Caco-2 (cell line): ENCODE results near the gene FUT2. TPM values are rescaled to one million over a fixed set of nuclear protein-coding genes. Genes with fewer than 3 reads are reported as not detected.

Experiments
- BruUV-seq: library from RNA; stranded (reverse); fragments of 400-500 nt; replicated peaks from 2 replicates; lab custom pipeline; 2021; lab: Mats Ljungman, UMichigan
- CTCF ChIA-PET: fragments of 300-600 bp; sonication (Branson Sonifier 250); formaldehyde crosslinking; loops from one replicate; lab custom pipeline; 2022; ENCODE audit warnings: antibody characterized with exemption; lab: Charles Lee
- POLR2A ChIA-PET: fragments of 300-600 bp; sonication (Branson Sonifier 250); formaldehyde crosslinking; loops from one replicate; lab custom pipeline; 2022; ENCODE audit warnings: antibody characterized with exemption; lab: Charles Lee
- DNase-seq, 2 experiments: peaks; one replicate each; pipeline versions ENCODE4 v3.0.0 to v3.0.0-alpha.2; 2020 to 2022
- H3K27me3 ChIP-seq: replicated peaks from 2 replicates; pipeline ENCODE4 v1.6.0; 2011; ENCODE audit warnings: low read length; ENCODE audit not compliant: control insufficient read depth, insufficient read depth
- H3K36me3 ChIP-seq: 2 replicates; pipeline ENCODE4 v1.5.1; 2011; ENCODE audit warnings: low read length; ENCODE audit not compliant: control insufficient read depth, insufficient read depth
- H3K4me1 ChIP-seq: fragments of 250-450 bp; sonication (Bioruptor Pico); 2 replicates; pipeline ENCODE4 v1.5.1; 2020; ENCODE audit warnings: mild to moderate bottlenecking
- H3K4me3 ChIP-seq: 2 replicates; pipeline ENCODE4 v1.5.1; 2011; ENCODE audit warnings: low read depth, mild to moderate bottlenecking, control low read depth, low read length
- H3K9me3 ChIP-seq: fragments of 250-450 bp; sonication (Bioruptor Pico); 2 replicates; pipeline ENCODE4 v1.5.1; 2020; ENCODE audit warnings: mild to moderate bottlenecking, moderate library complexity
- H3K27ac Mint-ChIP-seq: one replicate; pipeline ENCODE4 v1.8.0; 2022; ENCODE audit warnings: mixed read lengths; ENCODE audit not compliant: unreplicated experiment
- H3K27me3 Mint-ChIP-seq: one replicate; pipeline ENCODE4 v1.8.0; 2022; ENCODE audit warnings: mixed read lengths; ENCODE audit not compliant: insufficient read depth, unreplicated experiment
- H3K36me3 Mint-ChIP-seq: one replicate; pipeline ENCODE4 v1.8.0; 2022; ENCODE audit warnings: mild to moderate bottlenecking, mixed read lengths; ENCODE audit not compliant: insufficient read depth, unreplicated experiment
- H3K4me1 Mint-ChIP-seq: one replicate; pipeline ENCODE4 v1.8.0; 2022; ENCODE audit warnings: low read depth, mixed read lengths; ENCODE audit not compliant: unreplicated experiment
- H3K4me3 Mint-ChIP-seq: one replicate; pipeline ENCODE4 v1.8.0; 2022; ENCODE audit warnings: mild to moderate bottlenecking, moderate library complexity, mixed read lengths; ENCODE audit not compliant: unreplicated experiment
- H3K9me3 Mint-ChIP-seq: one replicate; pipeline ENCODE4 v1.8.0; 2022; ENCODE audit warnings: mixed read lengths; ENCODE audit not compliant: unreplicated experiment
- intact Hi-C: fragments of 100-400 bp; cut with micrococcal nuclease; formaldehyde crosslinking; loops from one replicate; pipeline ENCODE4 v1.10.0; 2022; ENCODE audit not compliant: unreplicated experiment
- total RNA-seq: library from RNA; stranded (reverse); gene quantifications from 2 replicates; pipeline ENCODE4 v1.2.3, GENCODE V29; 2022
- TF ChIP-seq, protein P1 (sequence below), 2 experiments: fragments of 200-600 bp in 1 of 2; IDR thresholded peaks; 1 replicate in 1 of 2; 2 replicates in 1 of 2; pipeline versions ENCODE4 v1.5.1 to v1.8.0; 2011 to 2022; ENCODE audit warnings: antibody characterized with exemption in 1 of 2, control low read depth in 1 of 2, inconsistent platforms in 1 of 2, low read depth in 1 of 2, low read length in 1 of 2, mild to moderate bottlenecking in 1 of 2, moderate library complexity in 1 of 2; ENCODE audit not compliant: insufficient read depth in 1 of 2, severe bottlenecking in 1 of 2, unreplicated experiment in 1 of 2

Gene FUT2
- total RNA-seq, 1 experiment from 2014 or later: 13.5 TPM

GRCh38 chr19:48669903-48670668, 25.7 kb upstream of the FUT2 start:
- Histone ChIP-seq H3K9me3 (no peaks in the 10 kb centered on the region), H3K36me3 (no peaks in the 10 kb centered on the region), H3K4me1 (peaks cover 16% of the 10 kb centered on the region), H3K27me3 (no peaks in the 10 kb centered on the region), H3K4me3 (no peak overlapping the region)
- Mint-ChIP-seq H3K9me3 (peaks cover 11% of the 10 kb centered on the region), H3K27ac (no peak overlapping the region), H3K4me3 (no peak overlapping the region), H3K4me1 (peaks cover 7% of the 10 kb centered on the region), H3K36me3 (no peaks in the 10 kb centered on the region), H3K27me3 (no peaks in the 10 kb centered on the region)
- no TSS peak for BruUV-seq
- intact Hi-C loops: no loop called here
- ChIA-PET CTCF (no interaction called here), POLR2A (no interaction called here)
- DNase-seq: no peak
- TF ChIP-seq, protein P1, sequence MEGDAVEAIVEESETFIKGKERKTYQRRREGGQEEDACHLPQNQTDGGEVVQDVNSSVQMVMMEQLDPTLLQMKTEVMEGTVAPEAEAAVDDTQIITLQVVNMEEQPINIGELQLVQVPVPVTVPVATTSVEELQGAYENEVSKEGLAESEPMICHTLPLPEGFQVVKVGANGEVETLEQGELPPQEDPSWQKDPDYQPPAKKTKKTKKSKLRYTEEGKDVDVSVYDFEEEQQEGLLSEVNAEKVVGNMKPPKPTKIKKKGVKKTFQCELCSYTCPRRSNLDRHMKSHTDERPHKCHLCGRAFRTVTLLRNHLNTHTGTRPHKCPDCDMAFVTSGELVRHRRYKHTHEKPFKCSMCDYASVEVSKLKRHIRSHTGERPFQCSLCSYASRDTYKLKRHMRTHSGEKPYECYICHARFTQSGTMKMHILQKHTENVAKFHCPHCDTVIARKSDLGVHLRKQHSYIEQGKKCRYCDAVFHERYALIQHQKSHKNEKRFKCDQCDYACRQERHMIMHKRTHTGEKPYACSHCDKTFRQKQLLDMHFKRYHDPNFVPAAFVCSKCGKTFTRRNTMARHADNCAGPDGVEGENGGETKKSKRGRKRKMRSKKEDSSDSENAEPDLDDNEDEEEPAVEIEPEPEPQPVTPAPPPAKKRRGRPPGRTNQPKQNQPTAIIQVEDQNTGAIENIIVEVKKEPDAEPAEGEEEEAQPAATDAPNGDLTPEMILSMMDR (IDR thresholded peaks at IDR 0.05; ENCODE audit: insufficient read depth in 1 of 2, low read depth in 1 of 2, low read length in 1 of 2, severe bottlenecking in 1 of 2, unreplicated experiment in 1 of 2): no peak

- H3K36me3 ChIP-seq: no peaks in the 10 kb centered on the region
- H3K4me1 ChIP-seq: peaks cover 11% of the 10 kb centered on the region
- H3K4me1 Mint-ChIP-seq: peaks cover 9% of the 10 kb centered on the region
- DNase-seq: no peak
- no peak overlapping the region for H3K4me3 Mint-ChIP-seq
- peaks cover 11% of the 10 kb centered on the region for H3K9me3 Mint-ChIP-seq
- no peaks in the 10 kb centered on the region for H3K27me3 ChIP-seq
- BruUV-seq: no TSS peak
- H3K4me3 ChIP-seq: no peak overlapping the region
- ChIA-PET POLR2A (no interaction called here), CTCF (no interaction called here)
- peak overlapping the region; percentile 33 for H3K27ac Mint-ChIP-seq
- TF ChIP-seq, protein P1 (IDR thresholded peaks at IDR 0.05; ENCODE audit: insufficient read depth in 1 of 2, low read depth in 1 of 2, low read length in 1 of 2, severe bottlenecking in 1 of 2, unreplicated experiment in 1 of 2): no peak
- intact Hi-C loops: no loop called here
- no peaks in the 10 kb centered on the region for H3K27me3 Mint-ChIP-seq
- no peaks in the 10 kb centered on the region for H3K9me3 ChIP-seq
- no peaks in the 10 kb centered on the region for H3K36me3 Mint-ChIP-seq
These were observed 24.9 kb upstream of the FUT2 start for GRCh38 chr19:48670699-48671445.

DNA sequence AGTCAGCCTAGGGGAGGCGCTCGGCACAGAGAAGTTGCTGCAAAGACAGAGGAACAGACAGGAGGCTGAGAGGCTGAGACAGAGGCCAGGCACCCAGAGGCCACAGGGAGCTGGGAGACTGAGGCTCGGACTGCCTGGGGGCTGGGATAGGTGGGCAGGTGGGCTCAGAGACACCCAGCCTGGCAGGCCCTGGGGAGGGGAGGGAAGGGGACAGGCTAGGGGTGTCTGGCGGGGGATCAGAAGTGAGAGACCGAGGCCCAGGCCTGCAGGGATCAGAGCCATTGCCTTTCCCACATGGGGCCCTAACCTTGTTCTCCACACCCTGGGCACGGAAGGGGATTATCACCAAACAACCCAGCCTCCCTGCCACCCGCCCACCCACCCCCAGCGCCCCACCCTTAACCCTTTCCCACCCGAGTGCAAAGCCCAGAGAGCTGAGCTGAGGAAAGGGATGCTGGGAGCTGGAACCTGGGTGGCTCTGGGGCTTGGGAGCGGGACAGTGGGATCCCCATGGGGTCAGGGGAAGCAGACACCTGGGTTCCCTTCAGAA, 24.2 kb upstream of the FUT2 start:
- Mint-ChIP-seq H3K9me3 (peaks cover 11% of the 10 kb centered on the region), H3K27ac (peak overlapping the region; percentile 33), H3K36me3 (no peaks in the 10 kb centered on the region), H3K4me1 (peaks cover 5% of the 10 kb centered on the region), H3K4me3 (no peak overlapping the region), H3K27me3 (no peaks in the 10 kb centered on the region)
- Histone ChIP-seq H3K9me3 (no peaks in the 10 kb centered on the region), H3K36me3 (no peaks in the 10 kb centered on the region), H3K4me1 (peaks cover 6% of the 10 kb centered on the region), H3K4me3 (no peak overlapping the region), H3K27me3 (no peaks in the 10 kb centered on the region)
- intact Hi-C loops: no loop called here
- DNase-seq: no peak
- POLR2A ChIA-PET: no interaction called here
- CTCF ChIA-PET: no interaction called here
- TF ChIP-seq, protein P1 (IDR thresholded peaks at IDR 0.05; ENCODE audit: insufficient read depth in 1 of 2, low read depth in 1 of 2, low read length in 1 of 2, severe bottlenecking in 1 of 2, unreplicated experiment in 1 of 2): no peak
- no TSS peak for BruUV-seq
